ENCODE data around the gene SPAG17. TPM values are rescaled to one million over a fixed set of nuclear protein-coding genes. Genes with fewer than 3 reads are reported as not detected.

The SPAG17 gene
- total RNA-seq, 4 donors from 2014 or later = not detected

- in situ Hi-C loops (cut with MboI; ENCODE audit: low sequenced_read_pairs in 4 of 4) = no loop called here
- TF ChIP-seq, protein P1, sequence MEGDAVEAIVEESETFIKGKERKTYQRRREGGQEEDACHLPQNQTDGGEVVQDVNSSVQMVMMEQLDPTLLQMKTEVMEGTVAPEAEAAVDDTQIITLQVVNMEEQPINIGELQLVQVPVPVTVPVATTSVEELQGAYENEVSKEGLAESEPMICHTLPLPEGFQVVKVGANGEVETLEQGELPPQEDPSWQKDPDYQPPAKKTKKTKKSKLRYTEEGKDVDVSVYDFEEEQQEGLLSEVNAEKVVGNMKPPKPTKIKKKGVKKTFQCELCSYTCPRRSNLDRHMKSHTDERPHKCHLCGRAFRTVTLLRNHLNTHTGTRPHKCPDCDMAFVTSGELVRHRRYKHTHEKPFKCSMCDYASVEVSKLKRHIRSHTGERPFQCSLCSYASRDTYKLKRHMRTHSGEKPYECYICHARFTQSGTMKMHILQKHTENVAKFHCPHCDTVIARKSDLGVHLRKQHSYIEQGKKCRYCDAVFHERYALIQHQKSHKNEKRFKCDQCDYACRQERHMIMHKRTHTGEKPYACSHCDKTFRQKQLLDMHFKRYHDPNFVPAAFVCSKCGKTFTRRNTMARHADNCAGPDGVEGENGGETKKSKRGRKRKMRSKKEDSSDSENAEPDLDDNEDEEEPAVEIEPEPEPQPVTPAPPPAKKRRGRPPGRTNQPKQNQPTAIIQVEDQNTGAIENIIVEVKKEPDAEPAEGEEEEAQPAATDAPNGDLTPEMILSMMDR (IDR thresholded peaks at IDR 0.05 in 4 of 5, conservative IDR thresholded peaks at IDR 0.05 in 1 of 5) = no peak
- TF ChIP-seq POLR2A (IDR thresholded peaks at IDR 0.05) = no peak
- Histone ChIP-seq H3K36me3 (no peaks in the 10 kb centered on the region), H3K27ac (no peak overlapping the region), H3K4me3 (no peak overlapping the region), H3K4me1 (peaks cover 5% of the 10 kb centered on the region in 2 donors), H3K27me3 (no peaks in the 10 kb centered on the region), H3K9me3 (no peaks in the 10 kb centered on the region)
- intact Hi-C loops (cut with DNase I; ENCODE audit: low total_unique reads) = no loop called here
- DNase-seq (no peak), ATAC-seq (no peak)
Observed at GRCh38 chr1:118201524-118201923, 16.5 kb upstream of the SPAG17 start.

GRCh38 chr1:118200836-118201235 is 15.8 kb upstream of the SPAG17 start:
- Histone ChIP-seq H3K4me3 (no peak overlapping the region), H3K9me3 (no peaks in the 10 kb centered on the region), H3K27ac (no peak overlapping the region), H3K36me3 (no peaks in the 10 kb centered on the region), H3K4me1 (peaks cover 5% of the 10 kb centered on the region in 2 donors), H3K27me3 (no peaks in the 10 kb centered on the region)
- intact Hi-C loops (cut with DNase I; ENCODE audit: low total_unique reads) (no loop called here), in situ Hi-C loops (cut with MboI; ENCODE audit: low sequenced_read_pairs in 4 of 4) (no loop called here)
- no peak for DNase-seq
- no peak for ATAC-seq
- TF ChIP-seq, protein P1 (IDR thresholded peaks at IDR 0.05 in 4 of 5, conservative IDR thresholded peaks at IDR 0.05 in 1 of 5) = no peak
- TF ChIP-seq POLR2A (IDR thresholded peaks at IDR 0.05) = no peak

DNA sequence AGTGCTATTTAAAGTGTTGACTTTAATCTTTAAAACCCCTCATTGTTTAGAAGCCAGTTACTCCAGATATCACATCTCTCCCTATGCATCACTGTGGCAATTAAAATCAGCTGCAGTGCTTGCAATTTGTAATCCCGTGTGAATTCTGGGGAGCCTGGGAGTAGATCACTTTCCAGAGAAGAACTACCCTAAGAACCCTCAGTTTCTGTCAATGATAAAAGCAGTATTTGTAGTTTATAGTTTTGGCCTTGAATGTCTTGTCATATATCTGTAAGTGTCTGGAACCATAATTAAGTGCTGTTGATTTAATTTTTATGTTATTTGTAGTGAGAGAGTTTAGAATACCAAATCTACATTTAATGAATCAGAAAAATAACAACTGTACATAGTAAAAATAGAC is 5.5 kb upstream of the SPAG17 start:
- TF ChIP-seq, protein P1 (IDR thresholded peaks at IDR 0.05 in 4 of 5, conservative IDR thresholded peaks at IDR 0.05 in 1 of 5) = no peak
- TF ChIP-seq POLR2A (IDR thresholded peaks at IDR 0.05) = no peak
- H3K27me3 ChIP-seq = no peaks in the 10 kb centered on the region
- no peak for ATAC-seq
- H3K4me3 ChIP-seq = no peak overlapping the region
- H3K36me3 ChIP-seq = no peaks in the 10 kb centered on the region
- H3K9me3 ChIP-seq = no peaks in the 10 kb centered on the region
- DNase-seq = no peak
- intact Hi-C loops (cut with DNase I; ENCODE audit: low total_unique reads) (no loop called here), in situ Hi-C loops (cut with MboI; ENCODE audit: low sequenced_read_pairs in 4 of 4) (no loop called here)
- H3K4me1 ChIP-seq = no peaks in the 10 kb centered on the region
- H3K27ac ChIP-seq = no peak overlapping the region

- no peak for DNase-seq
- ATAC-seq = no peak
- Histone ChIP-seq H3K27me3 (no peaks in the 10 kb centered on the region), H3K4me3 (no peak overlapping the region), H3K36me3 (no peaks in the 10 kb centered on the region), H3K4me1 (no peaks in the 10 kb centered on the region), H3K9me3 (no peaks in the 10 kb centered on the region), H3K27ac (no peak overlapping the region)
- in situ Hi-C loops (cut with MboI; ENCODE audit: low sequenced_read_pairs in 4 of 4) = no loop called here
- TF ChIP-seq, protein P1 (IDR thresholded peaks at IDR 0.05 in 4 of 5, conservative IDR thresholded peaks at IDR 0.05 in 1 of 5) = no peak
- no peak for TF ChIP-seq POLR2A (IDR thresholded peaks at IDR 0.05)
- intact Hi-C loops (cut with DNase I; ENCODE audit: low total_unique reads) = no loop called here
Observed at GRCh38 chr1:118189564-118189963, 4.5 kb upstream of the SPAG17 start.

DNA sequence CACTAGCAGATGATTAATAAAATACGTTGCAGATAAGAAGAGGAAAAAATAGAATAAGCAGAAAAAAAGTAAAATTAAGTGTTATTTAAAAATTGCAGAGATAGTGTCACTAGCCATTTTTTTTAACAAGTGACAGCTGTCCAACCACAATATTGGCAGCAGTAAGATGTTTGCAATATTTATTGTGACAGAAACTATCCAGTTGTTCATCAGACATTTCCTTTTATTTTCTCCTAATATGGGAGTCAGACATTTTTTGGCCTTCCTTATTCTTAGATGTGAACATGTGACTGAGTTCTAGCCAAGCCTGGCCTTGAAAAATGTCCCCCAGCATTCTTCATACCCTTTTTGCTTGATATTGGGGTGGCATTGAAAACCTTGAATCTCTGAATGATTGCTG is 3.4 kb upstream of the SPAG17 start:
- H3K36me3 ChIP-seq = no peaks in the 10 kb centered on the region
- H3K27ac ChIP-seq = no peak overlapping the region
- H3K4me1 ChIP-seq = no peaks in the 10 kb centered on the region
- no peak overlapping the region for H3K4me3 ChIP-seq
- intact Hi-C loops (cut with DNase I; ENCODE audit: low total_unique reads) (no loop called here), in situ Hi-C loops (cut with MboI; ENCODE audit: low sequenced_read_pairs in 4 of 4) (no loop called here)
- no peak for ATAC-seq
- no peak for DNase-seq
- TF ChIP-seq, protein P1 (IDR thresholded peaks at IDR 0.05 in 4 of 5, conservative IDR thresholded peaks at IDR 0.05 in 1 of 5) = no peak
- no peak for TF ChIP-seq POLR2A (IDR thresholded peaks at IDR 0.05)
- no peaks in the 10 kb centered on the region for H3K27me3 ChIP-seq
- no peaks in the 10 kb centered on the region for H3K9me3 ChIP-seq

All from gastrocnemius medialis (tissue), 4 donors.